GM19397 (cell line): ENCODE results near the gene PSEN2.
"Not testable (repeated sequence)": the region's sequence is repeated elsewhere in the genome, so short reads cannot be mapped to it uniquely, and the experiment has no call there.

Experiments
- ATAC-seq: cut with Tn5 transposase; IDR thresholded peaks from one replicate; pipeline ENCODE4 v1.9.1; 2021; ENCODE audit warnings: mild to moderate bottlenecking, moderate library complexity; ENCODE audit not compliant: unreplicated experiment

PSEN2 gene

DNA sequence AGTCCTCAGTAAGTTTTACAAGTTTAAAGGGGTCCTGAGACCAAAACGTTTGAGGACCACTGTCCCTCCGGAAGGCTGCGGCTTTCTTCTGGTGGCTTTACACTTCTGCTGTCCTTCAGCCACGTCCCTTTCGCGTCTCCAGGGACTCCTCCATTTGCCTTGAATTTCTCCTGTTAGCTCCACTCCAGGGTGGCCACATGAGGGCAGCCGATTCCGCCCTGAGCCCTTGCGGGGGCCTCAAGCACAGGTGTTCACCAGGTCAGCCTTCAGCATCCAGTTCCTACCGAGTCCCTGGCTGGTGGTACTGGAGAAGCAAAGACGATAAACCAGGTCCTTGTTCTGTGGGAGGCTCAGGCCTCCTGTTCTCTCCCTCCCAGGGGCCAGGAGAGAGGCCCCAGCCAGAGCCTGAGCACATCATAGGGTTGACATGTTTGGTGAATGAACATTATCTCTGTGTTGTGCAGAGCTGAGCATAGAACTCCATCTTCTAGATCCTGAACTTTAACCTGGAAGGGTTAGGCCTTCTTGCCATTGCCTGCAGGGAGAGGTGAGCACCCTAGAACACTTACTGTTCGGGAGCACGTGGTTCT lies 42.3 kb downstream of the PSEN2 start:
- ATAC-seq = no peak

DNA sequence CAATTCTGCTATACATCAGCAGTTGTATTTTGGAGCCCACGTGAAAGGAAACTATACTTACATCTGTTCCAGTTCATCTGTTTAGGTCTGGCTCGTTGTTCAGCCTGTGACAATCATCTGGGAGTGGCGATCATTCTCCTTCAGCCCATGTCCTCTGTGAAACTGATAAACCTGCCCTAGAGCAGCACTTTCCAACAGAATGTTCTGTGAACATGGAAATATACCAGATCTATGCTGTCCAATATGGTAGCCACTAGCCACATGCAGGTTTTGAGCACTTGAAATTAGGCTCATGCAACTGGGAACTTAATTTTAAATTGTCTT lies 45.2 kb downstream of the PSEN2 start:
- ATAC-seq = no peak

DNA sequence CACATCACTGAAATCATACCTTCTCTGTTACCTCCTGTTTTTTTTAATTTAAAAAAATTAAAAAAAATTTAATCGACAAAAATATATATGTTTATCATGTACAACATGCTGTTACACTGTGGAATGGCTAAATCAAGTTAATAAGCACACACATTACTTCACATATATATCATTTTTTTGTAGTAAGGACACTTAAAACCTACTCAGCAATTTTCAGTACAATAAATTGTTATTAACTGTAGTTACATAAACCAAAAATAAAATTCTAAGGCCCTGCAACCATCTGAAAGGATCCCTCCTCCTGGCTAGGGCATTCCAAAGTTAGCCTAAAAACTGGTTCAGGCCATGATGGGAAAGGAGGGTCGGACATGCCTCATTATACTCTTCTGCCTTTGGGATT lies 46.1 kb downstream of the PSEN2 start:
- no peak for ATAC-seq

DNA sequence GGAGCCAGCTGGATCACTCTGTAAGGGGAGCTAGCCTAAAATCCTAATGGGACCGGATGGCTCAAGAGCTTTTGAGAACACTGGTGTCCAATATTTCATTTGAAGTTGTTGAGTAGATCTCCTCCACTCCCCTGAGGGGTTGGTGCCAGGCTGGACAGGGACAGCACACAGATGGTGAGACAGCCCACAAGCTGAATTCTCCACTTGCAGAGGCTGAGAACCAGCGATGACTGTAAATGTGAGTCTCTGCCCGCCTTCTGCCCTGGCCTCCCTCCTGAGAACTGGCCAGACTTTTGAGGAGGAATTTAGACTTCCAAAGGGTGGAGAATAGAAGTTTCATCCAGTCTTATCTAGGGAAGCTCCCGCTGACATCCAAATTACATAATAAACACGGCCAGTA lies 49.2 kb downstream of the PSEN2 start:
- no peak for ATAC-seq

DNA sequence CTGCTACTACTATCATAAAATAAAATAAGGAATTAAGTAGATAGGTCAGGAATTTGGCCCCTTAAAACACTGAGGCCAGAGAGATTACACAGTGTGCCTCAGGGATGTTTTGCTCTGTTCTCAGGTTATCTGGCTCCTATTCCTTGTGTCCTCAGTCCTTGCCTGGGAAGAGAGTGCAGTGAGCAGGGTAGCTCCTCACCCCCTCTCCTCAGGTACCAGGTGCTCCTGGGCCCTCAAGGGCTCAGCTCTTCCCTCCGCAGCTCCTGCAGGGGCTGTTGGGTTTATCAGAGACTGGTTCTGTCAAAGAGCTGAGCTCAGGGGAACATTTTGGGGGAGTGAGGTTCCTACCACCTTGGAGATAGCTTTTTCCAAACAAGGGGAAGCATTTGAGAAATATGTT lies 49.6 kb downstream of the PSEN2 start:
- ATAC-seq = no peak

DNA sequence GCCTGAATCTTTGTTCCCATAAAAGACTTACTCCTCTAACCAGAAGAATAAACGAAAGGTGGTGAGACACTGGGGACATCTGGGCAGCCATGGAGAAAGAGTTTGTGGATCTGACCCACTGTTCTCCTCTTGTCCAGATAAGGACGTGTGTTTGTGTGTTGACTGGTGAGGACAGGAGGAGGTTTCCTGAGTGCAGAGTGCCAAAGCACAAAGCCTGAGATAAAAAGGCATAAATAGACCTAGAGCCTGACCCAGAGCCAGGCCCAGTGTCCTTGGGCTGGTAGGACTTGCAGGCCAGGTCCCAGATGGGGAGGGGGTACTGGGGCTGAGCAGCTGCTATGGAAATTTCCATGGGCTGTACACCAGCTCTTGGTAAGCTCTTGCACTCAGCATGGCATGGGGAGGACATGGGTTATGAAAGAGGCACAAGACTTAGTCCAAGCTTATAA lies 50.1 kb downstream of the PSEN2 start:
- no peak for ATAC-seq

DNA sequence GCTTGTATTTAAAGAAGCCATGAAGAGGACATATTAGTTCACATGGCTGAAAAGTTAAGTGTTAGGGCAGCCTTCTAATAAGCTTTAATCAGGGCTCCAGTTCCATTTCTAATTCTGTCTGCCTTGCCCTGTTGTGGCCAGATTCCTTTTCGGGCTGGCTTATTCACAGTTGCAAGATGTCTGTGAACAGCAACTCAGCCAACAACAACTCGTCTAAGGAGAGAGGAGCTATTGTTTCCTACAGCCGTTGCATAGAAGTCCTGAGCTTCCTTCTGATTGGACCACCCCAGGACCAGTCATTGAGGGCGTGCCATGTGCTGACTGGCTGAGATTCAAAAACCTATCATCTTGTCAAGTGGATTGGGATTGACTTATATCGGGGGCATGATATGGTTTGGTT lies 51.1 kb downstream of the PSEN2 start:
- no peak for ATAC-seq

DNA sequence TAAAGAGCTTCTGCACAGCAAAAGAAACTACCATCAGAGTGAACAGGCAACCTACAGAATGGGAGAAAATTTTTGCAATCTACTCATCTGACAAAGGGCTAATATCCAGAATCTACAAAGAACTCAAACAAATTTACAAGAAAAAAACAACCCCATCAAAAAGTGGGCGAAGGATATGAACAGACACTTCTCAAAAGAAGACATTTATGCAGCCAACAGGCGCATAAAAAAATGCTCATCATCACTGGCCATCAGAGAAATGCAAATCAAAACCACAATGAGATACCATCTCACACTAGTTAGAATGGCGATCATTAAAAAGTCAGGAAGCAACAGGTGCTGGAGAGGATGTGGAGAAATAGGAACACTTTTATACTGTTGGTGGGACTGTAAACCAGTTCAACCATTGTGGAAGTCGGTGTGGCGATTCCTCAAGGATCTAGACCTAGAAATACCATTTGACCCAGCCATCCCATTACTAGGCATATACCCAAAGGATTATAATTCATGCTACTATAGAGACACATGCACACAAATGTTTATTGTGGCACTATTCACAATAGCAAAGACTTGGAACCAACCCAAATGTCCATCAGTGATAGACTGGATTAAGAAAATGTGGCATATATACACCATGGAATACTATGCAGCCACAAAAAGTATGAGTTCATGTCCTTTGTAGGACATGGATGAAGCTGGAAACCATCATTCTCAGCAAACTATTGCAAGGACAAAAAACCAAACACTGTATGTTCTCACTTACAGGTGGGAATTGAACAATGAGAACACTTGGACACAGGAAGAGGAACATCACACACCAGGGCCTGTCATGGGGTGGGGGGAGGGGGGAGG lies 59.1 kb downstream of the PSEN2 start:
- not testable (repeated sequence) for ATAC-seq

DNA sequence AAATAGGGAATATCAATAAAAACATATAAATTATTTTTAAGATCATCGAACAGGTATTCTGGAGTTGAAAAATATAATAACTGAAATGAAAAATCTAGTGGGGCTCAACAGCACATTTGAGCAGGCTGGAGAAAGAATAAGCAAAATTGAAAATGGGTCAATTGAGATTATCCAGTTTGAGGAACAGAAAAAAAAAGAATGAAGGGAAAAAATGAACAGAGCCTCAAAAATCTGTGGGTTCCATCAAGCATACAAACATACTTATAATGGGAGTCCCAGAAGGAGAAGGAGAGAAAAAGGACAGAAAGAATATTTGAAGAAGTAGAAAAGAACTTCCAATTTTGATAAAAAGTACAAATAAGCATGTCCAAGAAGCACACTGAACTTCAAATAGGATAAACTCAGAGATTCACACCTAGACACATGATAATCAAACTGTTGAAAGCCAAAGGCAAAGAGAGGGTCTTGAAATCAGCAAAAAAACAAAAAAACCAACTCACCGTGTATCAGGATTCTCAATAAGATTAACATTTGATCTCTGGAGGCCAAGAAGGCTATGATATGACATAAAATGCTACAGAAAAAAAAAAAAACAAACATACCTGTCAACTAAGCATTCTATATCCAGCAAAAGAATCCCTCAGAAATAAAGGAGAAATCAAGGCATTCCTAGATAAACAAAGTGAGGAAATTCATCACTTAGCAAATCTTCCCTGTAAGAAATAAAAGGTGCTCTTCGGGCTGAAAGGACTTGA lies 64.2 kb downstream of the PSEN2 start:
- ATAC-seq = no peak

DNA sequence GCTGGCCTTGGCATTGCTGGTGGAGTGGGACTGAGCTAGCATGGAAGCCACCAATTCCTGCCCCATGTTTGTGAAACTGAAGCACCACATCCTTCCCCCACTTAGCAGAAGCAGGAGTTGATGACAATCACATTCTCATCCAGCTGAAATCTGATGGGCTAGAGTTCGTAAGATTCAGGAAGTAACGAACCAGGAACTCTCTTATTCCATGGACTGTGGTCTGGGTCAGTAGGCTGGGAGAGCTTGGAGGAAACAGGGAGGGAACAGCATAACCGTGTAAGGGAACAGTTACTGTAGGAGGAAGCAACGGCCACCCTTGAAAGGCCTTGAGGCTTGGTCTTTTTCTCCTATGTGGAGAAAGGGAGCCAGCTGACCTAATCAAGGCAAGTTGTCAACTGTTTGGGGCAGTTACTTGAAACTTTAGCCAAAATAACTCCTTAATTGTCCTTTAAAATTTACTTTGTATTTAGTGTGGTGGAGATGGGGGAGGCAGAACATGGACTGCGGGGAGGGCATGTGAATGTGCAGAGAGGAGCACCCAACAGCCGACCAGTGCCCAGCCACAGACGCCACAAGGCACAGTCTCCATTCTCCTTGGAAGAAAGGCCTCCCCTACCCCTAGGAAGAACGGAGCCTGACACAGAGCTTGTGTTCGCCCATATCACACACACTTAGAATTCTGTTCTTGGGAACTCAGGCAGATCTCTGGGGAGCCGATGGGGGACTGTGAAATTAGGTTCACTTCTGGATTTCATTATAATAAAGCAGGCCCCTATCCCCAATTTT lies 67.7 kb downstream of the PSEN2 start:
- ATAC-seq = no peak

DNA sequence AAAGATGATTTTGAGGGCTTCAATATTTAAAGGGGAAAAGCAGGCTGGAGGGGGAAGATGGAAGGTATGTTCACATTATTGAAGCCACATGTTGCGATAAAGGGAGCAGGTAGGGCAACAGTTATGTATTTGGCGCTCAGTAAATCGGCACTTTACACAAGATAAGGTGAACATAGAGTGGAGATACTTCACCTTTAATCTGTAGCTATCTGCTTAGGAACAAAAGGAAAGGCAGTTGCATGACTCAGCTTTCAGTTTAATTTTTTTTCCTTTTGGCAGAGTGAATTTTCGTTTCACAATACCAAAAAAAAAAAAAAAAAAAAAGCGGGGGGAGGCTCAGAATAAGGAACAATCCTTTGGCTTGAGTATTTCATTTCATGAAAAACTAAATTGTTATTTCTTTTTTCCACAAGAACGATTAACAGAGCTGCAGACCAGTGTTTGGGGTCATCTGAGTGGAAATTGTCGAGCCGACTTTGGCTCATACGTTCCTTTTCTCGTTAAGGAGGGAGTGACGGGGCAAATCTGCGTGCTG lies 68.6 kb downstream of the PSEN2 start:
- no peak for ATAC-seq

DNA sequence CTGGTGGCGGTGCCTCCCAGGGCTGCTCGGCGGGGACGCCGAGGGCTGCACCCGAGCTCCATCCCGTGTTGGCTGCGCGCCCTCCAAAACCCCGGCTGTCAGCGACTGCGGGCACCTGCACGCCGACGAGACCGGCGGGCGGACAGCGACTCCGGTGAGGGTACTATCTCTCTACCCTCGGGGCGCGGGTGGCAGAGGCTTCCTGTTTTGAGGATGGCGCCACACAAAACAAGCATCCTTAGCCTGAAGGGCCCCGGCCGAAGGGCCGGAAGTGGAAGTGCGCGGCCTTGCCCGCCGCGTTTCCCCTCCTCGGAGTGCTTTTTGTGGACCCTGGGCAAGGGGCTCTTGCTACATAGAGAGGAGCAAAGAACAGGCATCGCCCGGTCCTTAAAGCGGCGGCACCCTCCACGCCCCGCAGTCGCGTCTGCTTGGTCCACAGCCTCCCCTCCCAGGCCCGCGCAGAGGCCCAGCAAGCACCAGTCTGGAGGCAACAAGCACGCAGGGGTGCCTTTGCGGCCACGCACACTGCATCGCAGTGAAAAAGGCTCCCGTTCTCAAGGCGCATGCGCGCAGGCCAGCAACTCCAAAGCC lies 69.1 kb downstream of the PSEN2 start:
- peak; percentile 33 for ATAC-seq

DNA sequence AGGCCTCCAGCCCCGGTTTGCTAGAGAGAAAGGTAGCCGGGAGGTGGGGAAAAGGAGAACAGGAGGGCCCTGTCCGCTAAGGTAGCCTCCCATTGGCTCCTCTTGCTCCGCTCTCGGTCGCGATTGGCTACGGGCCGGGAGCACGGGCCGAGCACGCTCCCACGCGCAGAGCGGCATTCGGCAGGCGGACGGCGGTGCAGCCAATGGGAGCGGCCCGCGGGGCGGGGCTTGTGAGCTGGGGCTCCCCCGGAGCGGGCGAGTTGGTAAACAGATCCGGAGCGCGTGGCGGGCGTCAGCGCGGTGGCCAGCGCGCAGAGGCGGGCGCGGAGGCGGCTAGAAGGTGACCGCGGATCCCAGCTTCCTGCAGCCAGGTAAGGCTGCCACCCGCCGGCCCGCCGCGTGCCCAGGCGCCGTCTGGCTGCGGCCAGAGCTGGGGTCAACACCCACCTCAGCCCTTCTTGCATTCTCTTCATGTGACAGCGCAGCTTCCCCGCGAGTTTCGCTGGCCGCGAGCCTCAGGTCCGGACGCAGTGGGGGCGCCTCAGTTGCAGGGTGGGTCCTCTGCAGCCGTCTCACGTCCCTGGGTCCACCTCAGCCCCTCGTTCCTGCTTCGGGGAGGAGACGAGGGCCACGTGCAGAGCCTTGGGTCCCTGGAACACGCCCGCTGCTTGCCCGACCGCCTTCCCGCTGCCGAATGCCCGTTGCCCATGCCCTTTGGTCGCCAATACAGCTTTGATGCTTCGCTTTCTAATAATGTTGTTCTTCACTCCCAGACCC lies 69.8 kb downstream of the PSEN2 start, which contains the start of gene COQ8A:
TSS of gene COQ8A (plus strand) at position 266 of the 777 bp plus-strand sequence. CDS start 21,092 bp downstream, outside the sequence.
- ATAC-seq = peak; percentile 96

DNA sequence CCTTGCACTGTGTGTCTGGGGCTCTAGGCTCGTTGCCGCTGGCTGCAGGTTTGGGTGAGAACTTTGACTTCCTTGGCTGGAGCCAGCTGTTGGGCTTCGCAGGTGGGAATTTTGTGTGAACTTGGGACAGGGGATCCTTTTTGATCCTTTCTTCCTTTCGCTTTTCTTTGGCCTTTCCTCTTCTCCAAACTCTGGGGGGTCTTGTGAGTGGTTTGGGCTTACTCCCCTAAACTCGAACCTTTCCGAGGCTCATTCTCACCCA lies 70.3 kb downstream of the PSEN2 start:
- ATAC-seq = no peak

DNA sequence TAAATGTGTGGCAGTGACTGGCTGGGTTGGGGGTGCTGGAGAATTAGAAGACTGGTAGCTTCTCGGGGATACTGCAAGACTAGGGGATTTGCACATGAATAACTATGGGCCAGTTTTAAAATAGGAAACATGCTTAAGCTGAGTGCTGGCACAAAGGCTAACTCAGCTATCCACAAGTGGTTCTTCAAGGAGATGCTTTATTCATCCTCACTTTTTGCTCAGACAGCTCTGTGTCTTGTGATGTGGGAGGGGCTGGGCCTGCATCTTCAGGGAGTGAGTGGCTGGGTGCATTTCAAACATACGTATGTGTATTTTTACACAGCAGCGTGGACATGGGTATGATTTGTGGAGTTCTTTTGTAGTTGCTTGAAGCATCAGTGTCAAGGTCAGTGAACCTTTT lies 72.0 kb downstream of the PSEN2 start:
- no peak for ATAC-seq

DNA sequence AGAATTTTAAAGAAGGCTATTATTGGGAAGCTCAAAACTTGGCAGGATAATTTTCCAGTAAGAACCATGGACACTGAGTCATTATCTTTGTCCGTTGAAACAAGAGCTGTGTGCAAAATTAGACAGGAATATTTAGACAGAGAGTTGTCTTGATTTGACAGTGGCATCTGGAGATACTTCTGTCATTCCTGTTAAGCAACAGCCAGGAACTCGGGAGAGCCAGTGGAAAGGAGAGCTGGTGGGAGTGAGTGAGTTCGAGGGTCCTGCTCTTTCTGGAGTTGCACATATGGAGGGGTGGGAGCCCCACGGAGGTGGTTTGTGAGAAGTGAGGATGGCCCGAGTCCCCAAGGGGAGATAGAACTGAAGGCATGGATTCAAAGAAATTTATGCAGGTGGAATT lies 72.7 kb downstream of the PSEN2 start:
- ATAC-seq = no peak

DNA sequence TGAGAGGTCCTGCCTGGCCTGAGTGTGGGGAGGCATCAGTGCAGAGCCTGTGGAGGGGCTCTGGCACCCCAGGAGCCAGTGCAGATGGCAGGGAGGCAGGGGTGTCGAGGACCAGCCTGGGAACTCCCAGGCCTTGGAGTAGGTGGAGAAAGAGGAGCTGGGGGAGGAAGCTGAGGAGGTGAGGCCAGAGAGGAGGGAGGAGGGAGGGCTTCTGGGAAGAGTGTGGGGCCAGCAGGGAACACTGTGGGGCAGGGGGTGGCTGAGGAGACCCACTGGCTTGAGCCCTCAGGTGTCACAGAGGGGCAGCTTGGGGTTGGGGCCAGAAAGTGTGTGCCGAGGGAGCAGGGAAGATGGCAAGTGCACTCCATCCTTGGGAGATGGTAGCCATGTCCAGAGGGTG lies 73.5 kb downstream of the PSEN2 start:
- no peak for ATAC-seq

DNA sequence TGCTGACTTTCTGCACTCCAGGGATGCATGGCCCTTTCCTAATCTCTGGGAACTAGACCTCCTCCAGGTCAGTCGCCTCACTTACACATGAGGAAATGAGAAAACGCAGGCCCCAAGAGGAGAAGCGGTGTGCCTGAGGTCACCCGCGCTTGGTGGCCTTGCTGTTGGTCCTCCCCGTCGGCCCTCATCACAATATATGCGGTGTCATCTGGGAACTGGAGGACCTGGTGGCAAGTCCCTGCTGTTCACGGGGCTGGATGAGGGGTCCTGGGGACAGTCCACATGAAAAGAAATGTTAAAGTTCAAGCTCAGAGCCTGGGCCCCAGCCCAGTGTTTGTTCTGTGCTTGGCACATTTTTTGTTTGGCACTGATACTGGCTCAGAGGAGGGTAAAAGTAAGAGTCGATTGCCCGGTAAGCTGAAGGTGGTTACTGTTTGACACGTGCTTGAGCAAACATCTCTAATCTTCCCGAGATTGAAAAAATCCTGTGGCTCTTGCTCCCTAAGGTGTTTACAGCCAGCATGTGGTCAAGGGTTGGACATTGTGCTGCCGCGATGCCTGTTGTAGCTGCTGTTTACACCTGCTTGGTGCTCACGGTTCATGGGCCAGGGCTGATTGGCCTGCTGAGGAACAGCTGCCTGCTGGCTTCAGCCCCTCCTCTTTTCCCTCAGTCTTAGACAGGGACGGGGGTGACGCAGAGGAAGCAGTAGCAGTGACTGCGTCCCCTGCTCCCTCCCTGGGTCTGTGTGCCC lies 74.9 kb downstream of the PSEN2 start:
- no peak for ATAC-seq
